ENCODE data around the gene SLF2. TPM values are rescaled to one million over a fixed set of nuclear protein-coding genes. Genes with fewer than 3 reads are reported as not detected.

Gene SLF2
- total RNA-seq, 1 donor from 2014 or later, result 16.4 TPM

DNA sequence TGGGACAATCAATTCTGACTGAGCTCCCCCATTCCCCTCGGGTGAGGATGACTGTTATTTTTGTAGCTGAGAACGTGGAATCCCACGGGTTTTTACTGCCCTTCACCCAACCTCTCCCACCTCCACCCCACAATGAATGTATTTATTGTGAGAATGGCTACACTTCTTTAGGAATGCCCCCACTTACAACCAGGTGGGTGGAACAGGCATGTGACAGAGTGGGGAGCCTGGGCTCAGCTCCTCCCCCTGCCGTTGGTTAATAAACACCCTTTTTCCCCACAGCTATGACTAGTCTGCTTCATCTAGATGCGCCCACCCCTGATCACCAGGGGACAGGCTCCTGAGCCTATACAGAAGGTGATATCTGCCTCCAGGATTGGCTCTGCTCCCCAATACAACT lies 72.6 kb downstream of the SLF2 start:
- no peak for TF ChIP-seq CTCF (IDR thresholded peaks at IDR 0.05; ENCODE audit: borderline replicate concordance)
- H3K36me3 ChIP-seq, result peaks cover 39% of the 10 kb centered on the region
- H3K4me3 ChIP-seq, result no peak overlapping the region
- no peak overlapping the region for H3K27ac ChIP-seq (replicated peaks)
- no peaks in the 10 kb centered on the region for H3K27me3 ChIP-seq (ENCODE audit: low read depth)
- no peaks in the 10 kb centered on the region for H3K9me3 ChIP-seq (replicated peaks)
- peaks cover 40% of the 10 kb centered on the region for H3K4me1 ChIP-seq
- no peak for DNase-seq
- intact Hi-C loops (cut with micrococcal nuclease), result no loop called here

DNA sequence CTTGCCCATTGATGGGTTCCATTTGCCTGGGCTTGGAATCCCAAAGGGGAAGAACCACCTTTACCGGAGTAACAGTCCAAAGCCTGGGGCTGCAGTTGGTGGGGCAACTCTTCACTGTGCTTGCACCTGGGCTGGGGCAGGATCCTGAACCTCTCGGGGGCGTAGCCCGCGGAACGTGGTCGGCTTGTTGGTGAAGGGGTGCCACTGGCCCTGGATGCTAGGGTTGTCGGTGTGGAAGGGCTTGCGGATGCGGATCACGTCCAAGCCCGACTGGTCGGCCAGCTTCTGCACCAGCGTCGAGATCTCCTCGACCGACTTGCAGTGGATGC lies 73.8 kb downstream of the SLF2 start:
- Histone ChIP-seq H3K4me3 (peak overlapping the region; percentile 78), H3K9me3 (replicated peaks) (no peaks in the 10 kb centered on the region), H3K4me1 (peaks cover 40% of the 10 kb centered on the region), H3K27ac (replicated peaks) (peak overlapping the region; percentile 82), H3K27me3 (ENCODE audit: low read depth) (no peaks in the 10 kb centered on the region), H3K36me3 (peaks cover 41% of the 10 kb centered on the region)
- intact Hi-C loops (cut with micrococcal nuclease), result no loop called here
- no peak for DNase-seq
- no peak for TF ChIP-seq CTCF (IDR thresholded peaks at IDR 0.05; ENCODE audit: borderline replicate concordance)

GRCh38 chr10:100986952-100987684 lies 74.4 kb downstream of the SLF2 start, which contains the start of the genes MRPL43 and TWNK:
Gene MRPL43 (minus strand): TSS chr10:100987497. CDS start chr10:100987443, 54 bp downstream.
Gene TWNK (plus strand): TSS chr10:100987543. CDS start chr10:100988211, 668 bp downstream.
- no peak for TF ChIP-seq CTCF (IDR thresholded peaks at IDR 0.05; ENCODE audit: borderline replicate concordance)
- intact Hi-C loops (cut with micrococcal nuclease), result no loop called here

GRCh38 chr10:100987685-100988049 lies 74.9 kb downstream of the SLF2 start:
- DNase-seq, result no peak
- H3K36me3 ChIP-seq, result peaks cover 47% of the 10 kb centered on the region
- H3K4me1 ChIP-seq, result peaks cover 40% of the 10 kb centered on the region
- H3K4me3 ChIP-seq, result peak overlapping the region; percentile 78
- intact Hi-C loops (cut with micrococcal nuclease), result no loop called here
- no peak for TF ChIP-seq CTCF (IDR thresholded peaks at IDR 0.05; ENCODE audit: borderline replicate concordance)
- peak overlapping the region; percentile 82 for H3K27ac ChIP-seq (replicated peaks)
- no peaks in the 10 kb centered on the region for H3K9me3 ChIP-seq (replicated peaks)
- H3K27me3 ChIP-seq (ENCODE audit: low read depth), result no peaks in the 10 kb centered on the region

More at GRCh38 chr10:100986952-100987684, 74.4 kb downstream of the SLF2 start, which contains the start of the genes MRPL43 and TWNK:
- Histone ChIP-seq H3K4me1 (peaks cover 40% of the 10 kb centered on the region), H3K27me3 (ENCODE audit: low read depth) (no peaks in the 10 kb centered on the region), H3K9me3 (replicated peaks) (no peaks in the 10 kb centered on the region), H3K36me3 (peaks cover 44% of the 10 kb centered on the region), H3K4me3 (peak within 1 kb of the TSS; percentile 78), H3K27ac (replicated peaks) (peak within 1 kb of the TSS; percentile 82)
- peak; percentile 86 for DNase-seq

GRCh38 chr10:100988166-100988565 lies 75.4 kb downstream of the SLF2 start:
- Histone ChIP-seq H3K27me3 (ENCODE audit: low read depth) (no peaks in the 10 kb centered on the region), H3K9me3 (replicated peaks) (no peaks in the 10 kb centered on the region), H3K36me3 (peaks cover 47% of the 10 kb centered on the region), H3K4me3 (peak overlapping the region; percentile 78), H3K27ac (replicated peaks) (no peak overlapping the region), H3K4me1 (peaks cover 40% of the 10 kb centered on the region)
- no peak for DNase-seq
- no peak for TF ChIP-seq CTCF (IDR thresholded peaks at IDR 0.05; ENCODE audit: borderline replicate concordance)
- intact Hi-C loops (cut with micrococcal nuclease), result no loop called here

Measured in left ventricle myocardium inferior (tissue), 1 donor.